HepG2 (cell line): ENCODE measurements around the gene RAD51C. TPM values are rescaled to one million over a fixed set of nuclear protein-coding genes. Genes with fewer than 3 reads are reported as not detected.

Source experiments
- CCAR2 ChIP-seq: fragments of 200-400 bp; formaldehyde crosslinking; optimal IDR thresholded peaks from 2 replicates; pipeline ENCODE3; 2018; ENCODE audit warnings: low read depth, mild to moderate bottlenecking, low read length, moderate library complexity
- EED ChIP-seq: sonication (generic); formaldehyde crosslinking; IDR thresholded peaks from 2 replicates; pipeline ENCODE4 v1.5.0; 2020; ENCODE audit warnings: mild to moderate bottlenecking, missing genetic modification reagents
- GATAD1 ChIP-seq: IDR thresholded peaks from 2 replicates; pipeline ENCODE4 v1.6.1; 2016; ENCODE audit warnings: missing genetic modification reagents, missing compliant biosample characterization
- IKZF1 ChIP-seq: fragments of 450-650 bp; IDR thresholded peaks from 2 replicates; pipeline ENCODE4 v1.7.1; 2016
- KAT7 ChIP-seq: IDR thresholded peaks from 2 replicates; pipeline ENCODE4 v1.6.1; 2018; ENCODE audit warnings: borderline replicate concordance, missing compliant biosample characterization
- KDM5A ChIP-seq: fragments of 200-600 bp; sonication (generic); IDR thresholded peaks from 2 replicates; pipeline ENCODE4 v1.7.0; 2018; ENCODE audit warnings: antibody characterized with exemption, mild to moderate bottlenecking, low read length, borderline replicate concordance
- SNRNP70 ChIP-seq: fragments of 200-400 bp; formaldehyde crosslinking; IDR thresholded peaks from 2 replicates; pipeline ENCODE4 v1.6.1; 2017; ENCODE audit warnings: mild to moderate bottlenecking, low read depth, low read length, moderate library complexity
- SP140L ChIP-seq: sonication (generic); formaldehyde crosslinking; IDR thresholded peaks from 2 replicates; pipeline ENCODE4 v1.4.0; 2020; ENCODE audit warnings: missing genetic modification reagents, borderline replicate concordance
- SRSF4 ChIP-seq: fragments of 200-400 bp; formaldehyde crosslinking; IDR thresholded peaks from one replicate; pipeline ENCODE4 v1.6.1; 2018; ENCODE audit warnings: mild to moderate bottlenecking, low read depth, low read length, moderate library complexity; ENCODE audit not compliant: poor library complexity, severe bottlenecking
- TBX3 ChIP-seq: fragments of 450-650 bp; IDR thresholded peaks from 2 replicates; pipeline ENCODE4 v1.6.1; 2017; ENCODE audit warnings: antibody characterized with exemption, mild to moderate bottlenecking, inconsistent platforms, borderline replicate concordance
- TMF1 ChIP-seq: sonication (generic); formaldehyde crosslinking; IDR thresholded peaks from 2 replicates; pipeline ENCODE4 v1.8.1; 2022; ENCODE audit warnings: low read depth, missing genetic modification reagents
- U2AF2 ChIP-seq: fragments of 200-400 bp; formaldehyde crosslinking; IDR thresholded peaks from 2 replicates; pipeline ENCODE4 v1.6.1; 2017; ENCODE audit warnings: low read depth, mild to moderate bottlenecking, low read length
- ZFP1 ChIP-seq: IDR thresholded peaks from 2 replicates; pipeline ENCODE4 v1.6.1; 2016
- ZFP62 ChIP-seq: sonication (generic); formaldehyde crosslinking; IDR thresholded peaks from 2 replicates; pipeline ENCODE4 v1.4.0; 2020; ENCODE audit warnings: missing genetic modification reagents
- ZMYM3 ChIP-seq: sonication (generic); formaldehyde crosslinking; IDR thresholded peaks from 2 replicates; pipeline ENCODE4 v1.5.1; 2020; ENCODE audit warnings: mild to moderate bottlenecking, missing genetic modification reagents
- ZNF230 ChIP-seq: sonication (generic); formaldehyde crosslinking; IDR thresholded peaks from 2 replicates; pipeline ENCODE4 v1.4.0; 2020; ENCODE audit warnings: mild to moderate bottlenecking, missing genetic modification reagents
- ZNF569 ChIP-seq: sonication (generic); formaldehyde crosslinking; IDR thresholded peaks from 2 replicates; pipeline ENCODE4 v1.5.0; 2020; ENCODE audit warnings: mild to moderate bottlenecking, missing genetic modification reagents, moderate library complexity, borderline replicate concordance
- ZNF644 ChIP-seq: IDR thresholded peaks from 2 replicates; pipeline ENCODE4 v1.6.1; 2016; ENCODE audit warnings: low read depth
- ZNF839 ChIP-seq: sonication (generic); formaldehyde crosslinking; IDR thresholded peaks from 2 replicates; pipeline ENCODE4 v1.4.0; 2020; ENCODE audit warnings: missing genetic modification reagents, mild to moderate bottlenecking, borderline replicate concordance
- ZNF850 ChIP-seq: sonication (generic); formaldehyde crosslinking; conservative IDR thresholded peaks from 2 replicates; pipeline ENCODE4 v1.9.0; 2021; ENCODE audit warnings: mild to moderate bottlenecking, missing genetic modification reagents
- ZSCAN9 ChIP-seq: IDR thresholded peaks from 2 replicates; pipeline ENCODE4 v1.6.1; 2016; ENCODE audit warnings: borderline replicate concordance
- polyA plus RNA-seq, 8 experiments: library from polyadenylated mRNA; depleted of rRNA in 3 of 8; stranded (reverse) in 7 of 8; unstranded in 1 of 8; fragments of >200 nt; fragmentation: Illumina TruSeq in 4 of 8; extraction: Trizol in 4 of 8; gene quantifications; 2 replicates each; pipeline versions ENCODE4 v1.2.1 to v1.2.3, GENCODE V29; 2011 to 2016; ENCODE audit warnings: low read depth in 4 of 8, missing spikeins in 1 of 8, mixed read lengths in 1 of 8; ENCODE audit not compliant: insufficient read depth in 1 of 8
- total RNA-seq, 5 experiments: library from RNA; depleted of rRNA; stranded (reverse); fragments of >200 nt; fragmentation: Illumina TruSeq; extraction: Trizol; gene quantifications; 2 replicates each; pipeline ENCODE4 v1.2.3, GENCODE V29; 2016; ENCODE audit warnings: low read depth in 1 of 5
- TF ChIP-seq, protein P1 (sequence below): sonication (generic); formaldehyde crosslinking; conservative IDR thresholded peaks from 2 replicates; pipeline ENCODE4 v1.8.0; 2022; ENCODE audit warnings: low read depth, missing genetic modification reagents
- TF ChIP-seq, protein P2 (sequence below): sonication (generic); formaldehyde crosslinking; IDR thresholded peaks from 2 replicates; pipeline ENCODE4 v1.9.0; 2021; ENCODE audit warnings: missing genetic modification reagents, borderline replicate concordance
- TF ChIP-seq, protein P3 (sequence below): sonication (generic); formaldehyde crosslinking; IDR thresholded peaks from 2 replicates; pipeline ENCODE4 v1.4.0; 2020; ENCODE audit warnings: missing genetic modification reagents, borderline replicate concordance
- TF ChIP-seq, protein P4 (sequence below): sonication (generic); formaldehyde crosslinking; IDR thresholded peaks from 2 replicates; pipeline ENCODE4 v1.8.1; 2023; ENCODE audit warnings: missing genetic modification reagents, mild to moderate bottlenecking, borderline replicate concordance
- TF ChIP-seq, protein P5 (sequence below): sonication (generic); formaldehyde crosslinking; IDR thresholded peaks from 2 replicates; pipeline ENCODE4 v1.4.0; 2020; ENCODE audit warnings: mild to moderate bottlenecking, missing genetic modification reagents

Gene RAD51C
- total and polyA plus RNA-seq, 2 of the 13 experiments (the other 11 are each of a cell fraction or from before 2014, with no cell fraction given): 38.5 to 106 TPM

DNA sequence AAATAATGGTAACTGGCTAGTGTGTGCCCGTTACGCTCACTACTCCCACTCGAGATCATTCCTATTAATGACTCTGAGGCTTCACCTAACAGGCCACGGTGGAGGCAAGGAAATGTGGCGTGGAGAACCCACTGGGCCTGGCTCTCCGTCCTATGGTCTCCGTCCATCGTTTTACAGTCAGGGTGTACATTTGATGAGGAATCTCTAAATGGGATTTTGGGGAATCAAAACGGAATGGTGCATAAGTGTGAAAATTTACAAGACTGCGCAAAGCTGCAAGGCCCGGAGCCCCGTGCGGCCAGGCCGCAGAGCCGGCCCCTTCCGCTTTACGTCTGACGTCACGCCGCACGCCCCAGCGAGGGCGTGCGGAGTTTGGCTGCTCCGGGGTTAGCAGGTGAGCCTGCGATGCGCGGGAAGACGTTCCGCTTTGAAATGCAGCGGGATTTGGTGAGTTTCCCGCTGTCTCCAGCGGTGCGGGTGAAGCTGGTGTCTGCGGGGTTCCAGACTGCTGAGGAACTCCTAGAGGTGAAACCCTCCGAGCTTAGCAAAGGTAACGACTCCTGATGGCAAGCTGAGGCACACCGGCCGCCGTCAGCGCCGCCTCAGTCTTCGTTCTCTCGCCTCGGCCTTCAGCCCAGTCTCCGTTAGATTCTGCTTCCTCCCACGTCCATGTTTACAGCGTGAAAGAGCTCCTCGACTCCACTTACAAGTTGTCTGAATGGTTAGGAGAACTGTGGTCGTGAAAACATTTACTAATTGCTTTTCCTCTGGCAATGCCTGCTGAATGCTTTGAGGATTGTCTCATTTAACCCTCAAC is at the start of gene RAD51C (continued):
- TF ChIP-seq, protein P1, sequence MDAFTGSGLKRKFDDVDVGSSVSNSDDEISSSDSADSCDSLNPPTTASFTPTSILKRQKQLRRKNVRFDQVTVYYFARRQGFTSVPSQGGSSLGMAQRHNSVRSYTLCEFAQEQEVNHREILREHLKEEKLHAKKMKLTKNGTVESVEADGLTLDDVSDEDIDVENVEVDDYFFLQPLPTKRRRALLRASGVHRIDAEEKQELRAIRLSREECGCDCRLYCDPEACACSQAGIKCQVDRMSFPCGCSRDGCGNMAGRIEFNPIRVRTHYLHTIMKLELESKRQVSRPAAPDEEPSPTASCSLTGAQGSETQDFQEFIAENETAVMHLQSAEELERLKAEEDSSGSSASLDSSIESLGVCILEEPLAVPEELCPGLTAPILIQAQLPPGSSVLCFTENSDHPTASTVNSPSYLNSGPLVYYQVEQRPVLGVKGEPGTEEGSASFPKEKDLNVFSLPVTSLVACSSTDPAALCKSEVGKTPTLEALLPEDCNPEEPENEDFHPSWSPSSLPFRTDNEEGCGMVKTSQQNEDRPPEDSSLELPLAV (CRISPR knock-in tag): no peak
- TF ChIP-seq, protein P2, sequence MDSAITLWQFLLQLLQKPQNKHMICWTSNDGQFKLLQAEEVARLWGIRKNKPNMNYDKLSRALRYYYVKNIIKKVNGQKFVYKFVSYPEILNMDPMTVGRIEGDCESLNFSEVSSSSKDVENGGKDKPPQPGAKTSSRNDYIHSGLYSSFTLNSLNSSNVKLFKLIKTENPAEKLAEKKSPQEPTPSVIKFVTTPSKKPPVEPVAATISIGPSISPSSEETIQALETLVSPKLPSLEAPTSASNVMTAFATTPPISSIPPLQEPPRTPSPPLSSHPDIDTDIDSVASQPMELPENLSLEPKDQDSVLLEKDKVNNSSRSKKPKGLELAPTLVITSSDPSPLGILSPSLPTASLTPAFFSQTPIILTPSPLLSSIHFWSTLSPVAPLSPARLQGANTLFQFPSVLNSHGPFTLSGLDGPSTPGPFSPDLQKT (CRISPR knock-in tag): peak; percentile 70; the same call in 1 of the 2 replicates
- TF ChIP-seq, protein P3, sequence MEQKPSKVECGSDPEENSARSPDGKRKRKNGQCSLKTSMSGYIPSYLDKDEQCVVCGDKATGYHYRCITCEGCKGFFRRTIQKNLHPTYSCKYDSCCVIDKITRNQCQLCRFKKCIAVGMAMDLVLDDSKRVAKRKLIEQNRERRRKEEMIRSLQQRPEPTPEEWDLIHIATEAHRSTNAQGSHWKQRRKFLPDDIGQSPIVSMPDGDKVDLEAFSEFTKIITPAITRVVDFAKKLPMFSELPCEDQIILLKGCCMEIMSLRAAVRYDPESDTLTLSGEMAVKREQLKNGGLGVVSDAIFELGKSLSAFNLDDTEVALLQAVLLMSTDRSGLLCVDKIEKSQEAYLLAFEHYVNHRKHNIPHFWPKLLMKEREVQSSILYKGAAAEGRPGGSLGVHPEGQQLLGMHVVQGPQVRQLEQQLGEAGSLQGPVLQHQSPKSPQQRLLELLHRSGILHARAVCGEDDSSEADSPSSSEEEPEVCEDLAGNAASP (CRISPR knock-in tag): peak; percentile 74
- TF ChIP-seq ZNF850: no peak
- TF ChIP-seq SRSF4: no peak
- 0 out of 2 replicates have a peak, but pooled peaks have one; percentile 39 for TF ChIP-seq ZNF644 (CRISPR knock-in tag)
- peak; percentile 36; the same call in 1 of the 2 replicates for TF ChIP-seq KDM5A
- no peak for TF ChIP-seq CCAR2
- TF ChIP-seq ZSCAN9 (CRISPR knock-in tag): peak; percentile 97
- TF ChIP-seq U2AF2: no peak
- TF ChIP-seq TBX3: no peak
- TF ChIP-seq ZFP62: no peak
- peak; percentile 72; the same call in 1 of the 2 replicates for TF ChIP-seq KAT7 (CRISPR knock-in tag)
- 0 out of 2 replicates have a peak, but pooled peaks have one; percentile 42 for TF ChIP-seq ZFP1 (CRISPR knock-in tag)
- no peak for TF ChIP-seq SNRNP70
- TF ChIP-seq GATAD1 (CRISPR knock-in tag): peak; percentile 92
- TF ChIP-seq TMF1 (CRISPR knock-in tag): peak; percentile 97
- TF ChIP-seq ZNF839 (CRISPR knock-in tag): peak; percentile 76; the same call in 1 of the 2 replicates
- peak; percentile 37; the same call in 1 of the 2 replicates for TF ChIP-seq EED (CRISPR knock-in tag)
- TF ChIP-seq ZNF569 (CRISPR knock-in tag): 0 out of 2 replicates have a peak, but pooled peaks have one; percentile 52
- peak; percentile 97; the same call in 1 of the 2 replicates for TF ChIP-seq SP140L (CRISPR knock-in tag)
- TF ChIP-seq ZMYM3 (CRISPR knock-in tag): no peak
- TF ChIP-seq, protein P4, sequence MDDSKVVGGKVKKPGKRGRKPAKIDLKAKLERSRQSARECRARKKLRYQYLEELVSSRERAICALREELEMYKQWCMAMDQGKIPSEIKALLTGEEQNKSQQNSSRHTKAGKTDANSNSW (CRISPR knock-in tag): peak; percentile 80; the same call in 1 of the 2 replicates
- TF ChIP-seq, protein P5, sequence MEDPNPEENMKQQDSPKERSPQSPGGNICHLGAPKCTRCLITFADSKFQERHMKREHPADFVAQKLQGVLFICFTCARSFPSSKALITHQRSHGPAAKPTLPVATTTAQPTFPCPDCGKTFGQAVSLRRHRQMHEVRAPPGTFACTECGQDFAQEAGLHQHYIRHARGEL (CRISPR knock-in tag): peak; percentile 35; the same call in 1 of the 2 replicates
- TF ChIP-seq ZNF230: peak; percentile 97
- TF ChIP-seq IKZF1: no peak
